NB4 (cell line): ENCODE measurements around the gene LYST.

ENCODE experiments used
- DNase-seq: peaks from one replicate; pipeline ENCODE4 v3.0.0; 2010; ENCODE audit warnings: low read depth
- H3K4me3 ChIP-seq: one replicate; pipeline ENCODE4 v1.5.1; 2011; ENCODE audit warnings: mild to moderate bottlenecking, low read depth, low read length, moderate library complexity
- MYC ChIP-seq: IDR thresholded peaks from 2 replicates; pipeline ENCODE4 v1.6.1; 2011; ENCODE audit warnings: low read depth, low read length
- POLR2A ChIP-seq: IDR thresholded peaks from 2 replicates; pipeline ENCODE4 v1.6.1; 2011; ENCODE audit warnings: mild to moderate bottlenecking; ENCODE audit not compliant: insufficient read length; ENCODE audit errors: extremely low read depth
- TF ChIP-seq, protein P1 (sequence below): IDR thresholded peaks from one replicate; pipeline ENCODE4 v1.5.1; 2012; ENCODE audit warnings: low read depth, low read length
- TF ChIP-seq, protein P2 (sequence below): IDR thresholded peaks from 2 replicates; pipeline ENCODE4 v1.6.1; 2011; ENCODE audit warnings: low read depth, low read length

Gene LYST

GRCh38 chr1:235682216-235682615 lies 184.5 kb downstream of the LYST start:
- DNase-seq = no peak
- no peak overlapping the region for H3K4me3 ChIP-seq
- TF ChIP-seq POLR2A (no peak), MYC (no peak)
- TF ChIP-seq, protein P1, sequence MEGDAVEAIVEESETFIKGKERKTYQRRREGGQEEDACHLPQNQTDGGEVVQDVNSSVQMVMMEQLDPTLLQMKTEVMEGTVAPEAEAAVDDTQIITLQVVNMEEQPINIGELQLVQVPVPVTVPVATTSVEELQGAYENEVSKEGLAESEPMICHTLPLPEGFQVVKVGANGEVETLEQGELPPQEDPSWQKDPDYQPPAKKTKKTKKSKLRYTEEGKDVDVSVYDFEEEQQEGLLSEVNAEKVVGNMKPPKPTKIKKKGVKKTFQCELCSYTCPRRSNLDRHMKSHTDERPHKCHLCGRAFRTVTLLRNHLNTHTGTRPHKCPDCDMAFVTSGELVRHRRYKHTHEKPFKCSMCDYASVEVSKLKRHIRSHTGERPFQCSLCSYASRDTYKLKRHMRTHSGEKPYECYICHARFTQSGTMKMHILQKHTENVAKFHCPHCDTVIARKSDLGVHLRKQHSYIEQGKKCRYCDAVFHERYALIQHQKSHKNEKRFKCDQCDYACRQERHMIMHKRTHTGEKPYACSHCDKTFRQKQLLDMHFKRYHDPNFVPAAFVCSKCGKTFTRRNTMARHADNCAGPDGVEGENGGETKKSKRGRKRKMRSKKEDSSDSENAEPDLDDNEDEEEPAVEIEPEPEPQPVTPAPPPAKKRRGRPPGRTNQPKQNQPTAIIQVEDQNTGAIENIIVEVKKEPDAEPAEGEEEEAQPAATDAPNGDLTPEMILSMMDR = no peak
- TF ChIP-seq, protein P2, sequence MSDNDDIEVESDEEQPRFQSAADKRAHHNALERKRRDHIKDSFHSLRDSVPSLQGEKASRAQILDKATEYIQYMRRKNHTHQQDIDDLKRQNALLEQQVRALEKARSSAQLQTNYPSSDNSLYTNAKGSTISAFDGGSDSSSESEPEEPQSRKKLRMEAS = no peak

DNA sequence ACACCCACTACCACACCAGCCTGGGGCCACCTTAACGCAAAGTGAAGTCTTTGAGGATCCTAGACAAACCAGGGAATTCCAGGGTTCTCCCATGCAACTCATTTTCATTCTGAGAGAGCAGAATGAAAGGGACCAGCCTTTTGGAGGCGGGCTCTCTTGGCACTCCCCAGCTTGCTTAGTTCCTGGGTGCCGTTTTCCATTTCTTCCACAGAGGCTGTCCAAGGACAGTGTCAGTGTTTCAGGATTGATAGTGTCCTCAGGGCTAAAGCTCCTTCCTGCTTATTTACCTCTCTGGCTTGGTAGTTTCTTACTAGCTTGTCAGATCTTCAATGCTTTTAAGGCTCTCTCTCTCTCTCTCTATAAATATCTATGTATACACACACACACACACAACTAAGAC lies 187.1 kb downstream of the LYST start:
- TF ChIP-seq POLR2A = no peak
- TF ChIP-seq, protein P1 = no peak
- TF ChIP-seq, protein P2 = no peak
- TF ChIP-seq MYC = no peak
- no peak overlapping the region for H3K4me3 ChIP-seq
- no peak for DNase-seq

DNA sequence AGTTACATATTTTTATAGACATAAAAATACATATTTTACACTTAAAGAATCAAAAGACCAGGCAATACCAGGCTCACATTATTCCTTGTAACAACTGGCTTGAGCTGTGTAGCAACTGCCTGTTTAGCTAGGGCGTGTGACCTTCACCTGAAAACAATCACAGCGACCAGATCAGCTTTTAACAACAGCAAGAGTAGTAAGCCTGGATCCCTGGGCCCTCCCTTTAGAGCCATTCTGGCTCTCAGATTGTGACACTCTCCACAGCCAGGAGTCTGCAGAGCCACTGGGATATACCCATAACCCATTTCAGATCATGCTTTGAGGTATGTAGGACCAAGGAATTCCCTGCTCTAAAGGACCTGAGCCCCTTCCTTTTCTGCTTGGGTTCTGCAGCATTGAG lies 187.7 kb downstream of the LYST start:
- no peak overlapping the region for H3K4me3 ChIP-seq
- no peak for DNase-seq
- TF ChIP-seq POLR2A = no peak
- TF ChIP-seq MYC = no peak
- TF ChIP-seq, protein P2 = no peak
- TF ChIP-seq, protein P1 = no peak

GRCh38 chr1:235675152-235675890 lies 191.4 kb downstream of the LYST start:
- no peak for DNase-seq
- no peak overlapping the region for H3K4me3 ChIP-seq
- TF ChIP-seq POLR2A (no peak), MYC (no peak)
- TF ChIP-seq, protein P2 = no peak
- TF ChIP-seq, protein P1 = no peak

DNA sequence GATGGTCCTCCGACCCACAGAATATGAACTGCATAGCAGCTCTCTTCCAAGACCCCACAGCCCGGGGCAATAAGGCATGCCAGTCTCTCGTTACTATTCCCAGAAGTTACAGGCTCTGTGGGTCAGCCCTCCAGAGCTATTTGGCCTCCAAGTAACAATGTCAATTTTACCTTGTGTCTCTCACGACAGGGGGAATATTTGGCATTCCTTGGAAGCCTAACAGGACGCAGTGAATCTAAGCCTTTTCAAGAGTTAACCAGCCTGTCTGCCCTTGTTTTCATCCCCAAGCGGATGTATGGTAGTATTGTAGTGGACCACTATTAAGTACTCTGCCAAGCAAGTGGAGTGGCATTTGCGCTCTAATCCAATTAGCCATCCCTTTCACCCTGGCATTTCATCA lies 192.7 kb downstream of the LYST start:
- DNase-seq = no peak
- TF ChIP-seq, protein P2 = no peak
- TF ChIP-seq POLR2A (no peak), MYC (no peak)
- TF ChIP-seq, protein P1 = no peak

More for the DNA sequence above, 192.7 kb downstream of the LYST start:
- H3K4me3 ChIP-seq = no peak overlapping the region
